Parathyroid adenoma (tissue), 2 donors: ENCODE results near the gene PIGS.

ENCODE experiments used
- H2AFZ ChIP-seq: fragments of 300-600 bp; sonication (generic); one replicate; pipeline ENCODE4 v1.7.0; 2017; ENCODE audit warnings: antibody characterized with exemption, mild to moderate bottlenecking
- H3K27ac ChIP-seq: fragments of 300-600 bp; sonication (generic); one replicate; pipeline ENCODE4 v1.7.0; 2017
- H3K27me3 ChIP-seq: fragments of 300-600 bp; sonication (generic); one replicate; pipeline ENCODE4 v1.7.0; 2017; ENCODE audit warnings: low read length; ENCODE audit not compliant: control insufficient read depth, insufficient read depth
- H3K36me3 ChIP-seq: fragments of 300-600 bp; sonication (generic); one replicate; pipeline ENCODE4 v1.7.0; 2017; ENCODE audit warnings: low read length; ENCODE audit not compliant: control insufficient read depth, insufficient read depth
- H3K4me1 ChIP-seq: fragments of 300-600 bp; sonication (generic); one replicate; pipeline ENCODE4 v1.7.0; 2017; ENCODE audit warnings: control low read depth
- H3K4me2 ChIP-seq: fragments of 300-600 bp; sonication (generic); one replicate; pipeline ENCODE4 v1.7.0; 2017; ENCODE audit warnings: low read length
- H3K4me3 ChIP-seq: fragments of 300-600 bp; sonication (generic); one replicate; pipeline ENCODE4 v1.7.0; 2017; ENCODE audit warnings: low read depth, low read length
- H3K79me2 ChIP-seq: fragments of 300-600 bp; sonication (generic); one replicate; pipeline ENCODE4 v1.7.0; 2017; ENCODE audit warnings: control low read depth
- H3K9ac ChIP-seq: fragments of 300-600 bp; sonication (generic); one replicate; pipeline ENCODE4 v1.7.0; 2017; ENCODE audit warnings: mild to moderate bottlenecking
- H3K9me3 ChIP-seq: fragments of 300-600 bp; sonication (generic); one replicate; pipeline ENCODE4 v1.7.0; 2017; ENCODE audit warnings: low read length; ENCODE audit not compliant: control insufficient read depth
- CTCF ChIP-seq: fragments of 300-600 bp; sonication (generic); IDR thresholded peaks from one replicate; pipeline ENCODE4 v1.7.0; 2017; ENCODE audit warnings: antibody characterized with exemption, mild to moderate bottlenecking
- donor health status: primary hyperparathyroidism.

Gene PIGS

GRCh38 chr17:28548417-28549130, 22.8 kb downstream of the PIGS start:
- Histone ChIP-seq H3K9me3 (no peaks in the 10 kb centered on the region), H3K4me3 (no peak overlapping the region), H3K27ac (no peak overlapping the region), H3K79me2 (no peaks in the 10 kb centered on the region), H3K4me2 (no peak overlapping the region), H3K36me3 (no peaks in the 10 kb centered on the region), H3K4me1 (peaks cover 7% of the 10 kb centered on the region), H3K9ac (no peak overlapping the region), H2AFZ (no peak overlapping the region), H3K27me3 (no peaks in the 10 kb centered on the region)
- no peak for TF ChIP-seq CTCF

GRCh38 chr17:28547623-28548416, 23.5 kb downstream of the PIGS start:
- Histone ChIP-seq H3K9ac (no peak overlapping the region), H3K4me3 (no peak overlapping the region)
- peak; percentile 94 for TF ChIP-seq CTCF

GRCh38 chr17:28547096-28547622, 24.2 kb downstream of the PIGS start:
- Histone ChIP-seq H3K79me2 (no peaks in the 10 kb centered on the region), H3K27me3 (no peaks in the 10 kb centered on the region), H3K9me3 (no peaks in the 10 kb centered on the region), H2AFZ (no peak overlapping the region), H3K36me3 (no peaks in the 10 kb centered on the region), H3K4me2 (no peak overlapping the region), H3K4me1 (peaks cover 7% of the 10 kb centered on the region), H3K9ac (no peak overlapping the region), H3K27ac (no peak overlapping the region), H3K4me3 (no peak overlapping the region)
- TF ChIP-seq CTCF, result no peak

More at GRCh38 chr17:28547623-28548416, 23.5 kb downstream of the PIGS start:
- Histone ChIP-seq H3K9me3 (no peaks in the 10 kb centered on the region), H3K27me3 (no peaks in the 10 kb centered on the region), H2AFZ (no peak overlapping the region), H3K27ac (no peak overlapping the region), H3K79me2 (no peaks in the 10 kb centered on the region), H3K4me2 (no peak overlapping the region), H3K4me1 (peaks cover 7% of the 10 kb centered on the region), H3K36me3 (no peaks in the 10 kb centered on the region)

- TF ChIP-seq CTCF, result no peak
These were observed 25.4 kb downstream of the PIGS start for GRCh38 chr17:28545787-28546415.

More at GRCh38 chr17:28545787-28546415, 25.4 kb downstream of the PIGS start:
- no peaks in the 10 kb centered on the region for H3K36me3 ChIP-seq
- H3K27me3 ChIP-seq, result no peaks in the 10 kb centered on the region
- no peak overlapping the region for H3K9ac ChIP-seq
- H3K79me2 ChIP-seq, result no peaks in the 10 kb centered on the region
- H3K27ac ChIP-seq, result no peak overlapping the region
- H3K4me2 ChIP-seq, result no peak overlapping the region
- no peaks in the 10 kb centered on the region for H3K9me3 ChIP-seq
- H2AFZ ChIP-seq, result no peak overlapping the region
- H3K4me3 ChIP-seq, result no peak overlapping the region
- no peaks in the 10 kb centered on the region for H3K4me1 ChIP-seq
